Psoas muscle (tissue), 8 donors: ENCODE results near the gene CARMIL1. TPM values are rescaled to one million over a fixed set of nuclear protein-coding genes. Genes with fewer than 3 reads are reported as not detected.
A peak's percentile ranks its signal among the peaks of the same experiment; 100 is the strongest.

Source experiments
- ATAC-seq, 4 donors: fragments of 200-7000 bp; cut with Tn5 transposase; one replicate each; pipeline ENCODE4 v1.9.1; 2020; ENCODE audit warnings: moderate library complexity in 3 of 4, mild to moderate bottlenecking in 2 of 4
- DNase-seq, 2 donors: peaks; one replicate each; pipeline ENCODE4 v3.0.0-alpha.2; 2020
- H3K27ac ChIP-seq: fragments of 200-600 bp; one replicate; pipeline ENCODE4 v1.8.0; 2022
- H3K27me3 ChIP-seq, 3 donors: fragments of 200-600 bp in 1 of 3; one replicate each; pipeline versions ENCODE4 v1.6.1 to v1.8.0; 2013 to 2022; ENCODE audit warnings: low read length in 2 of 3, mild to moderate bottlenecking in 2 of 3, moderate library complexity in 1 of 3; ENCODE audit not compliant: insufficient read depth in 3 of 3
- H3K36me3 ChIP-seq, 2 donors: fragments of 200-600 bp in 1 of 2; one replicate each; pipeline versions ENCODE4 v1.6.1 to v1.8.0; 2013 to 2022; ENCODE audit warnings: low read depth in 1 of 2, mild to moderate bottlenecking in 1 of 2, moderate library complexity in 1 of 2; ENCODE audit not compliant: insufficient read depth in 1 of 2
- H3K4me1 ChIP-seq: fragments of 200-600 bp; one replicate; pipeline ENCODE4 v1.8.0; 2022
- H3K4me3 ChIP-seq: fragments of 200-600 bp; one replicate; pipeline ENCODE4 v1.8.0; 2022; ENCODE audit warnings: mild to moderate bottlenecking
- H3K9me3 ChIP-seq: fragments of 200-600 bp; one replicate; pipeline ENCODE4 v1.8.0; 2022
- CTCF ChIP-seq: fragments of 200-600 bp; IDR thresholded peaks from one replicate; pipeline ENCODE4 v1.8.0; 2022; ENCODE audit warnings: antibody characterized with exemption
- WGBS, 3 donors: extraction: QIAGEN DNeasy Blood & Tissue Kit; methylation state at CpG; one replicate each; pipeline versions ENCODE4 v1.1.6 to v1.1.7; 2013; 5-methylcytosine and 5-hydroxymethylcytosine counted together
- intact Hi-C, 2 donors: fragments of 100-400 bp; cut with DNase I; formaldehyde crosslinking; loops; one replicate each; pipeline versions ENCODE4 v1.11.0 to v1.14.2; 2022
- polyA plus RNA-seq, 3 donors: library from polyadenylated mRNA; stranded (reverse); fragments of 200-250 nt; gene quantifications; one replicate each; pipeline ENCODE4 v1.2.3, GENCODE V29; 2013
- total RNA-seq, 4 donors: library from RNA; stranded (reverse); fragmentation: NEBNext Ultra II Directional in 2 of 4; extraction: Animal tissue kit (Norgen Biotek cat#: 25700) in 2 of 4; gene quantifications; one replicate each; pipeline versions ENCODE4 v1.2.1 to v1.2.4, GENCODE V29; 2021 to 2023
- donor health status: healthy with polysubstance abuse.
- donor health status: DM: no; HTN: no; CAD: no; lungs with moderate emphysema.
- donor health status: Bipolar disorder and iron deficiency.
- donor health status: healthy.
- donor health status: DM: yes; HTN: yes; CAD: no.
- donor health status: DM: no; HTN: no; CAD: no.
- donor health status: DM: no; HTN: no; CAD: no.
- donor health status: DM: yes; HTN: yes; CAD: no.

Gene CARMIL1
- total and polyA plus RNA-seq, 7 donors: 0.11 to 1.0 (median 0.76) TPM

DNA sequence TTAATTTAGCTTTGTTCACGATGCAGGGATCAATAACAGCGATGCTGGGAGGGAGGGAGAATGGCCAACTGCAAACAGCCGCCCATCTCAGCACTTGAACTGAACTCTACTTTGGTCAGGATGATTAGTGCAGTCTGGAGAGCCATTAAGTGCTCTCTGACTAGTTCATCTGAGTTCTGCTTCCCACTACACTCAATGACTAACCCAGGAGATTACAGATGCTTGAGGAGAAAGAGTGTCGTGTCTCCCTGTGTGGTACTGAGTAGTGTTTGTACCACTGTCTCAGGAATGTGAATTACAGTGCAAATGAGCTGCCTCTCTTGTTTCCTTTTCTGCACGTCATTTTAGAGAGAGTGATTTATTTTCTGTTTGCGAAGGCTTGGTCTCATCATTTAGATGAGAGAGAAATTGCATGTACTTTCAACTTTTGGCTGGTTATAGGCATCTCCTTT is 23.5 kb downstream of the CARMIL1 start:
- Histone ChIP-seq H3K27me3 (no peaks in the 10 kb centered on the region), H3K36me3 (no peaks in the 10 kb centered on the region), H3K27ac (no peak overlapping the region), H3K9me3 (no peaks in the 10 kb centered on the region), H3K4me1 (no peaks in the 10 kb centered on the region), H3K4me3 (no peak overlapping the region)
- DNase-seq: no peak
- intact Hi-C loops: no loop called here
- peak in 1 of 4 donors; percentile 37 for ATAC-seq
- WGBS, 3 donors: 49 to 62% (median 56%) methylated on average over 6 of the region's 6 CpGs
- no peak for TF ChIP-seq CTCF

- intact Hi-C loops: no loop called here
- ATAC-seq: no peak
- no peak for DNase-seq
- Histone ChIP-seq H3K27ac (no peak overlapping the region), H3K36me3 (no peaks in the 10 kb centered on the region), H3K4me3 (no peak overlapping the region), H3K4me1 (no peaks in the 10 kb centered on the region), H3K9me3 (no peaks in the 10 kb centered on the region), H3K27me3 (no peaks in the 10 kb centered on the region)
- no peak for TF ChIP-seq CTCF
- WGBS, 3 donors: 93 to 95% (median 94%) methylated on average over 1 of the region's 1 CpG
Observed at GRCh38 chr6:25303254-25303653, 24.1 kb downstream of the CARMIL1 start.

GRCh38 chr6:25306379-25306778 is 27.2 kb downstream of the CARMIL1 start:
- Histone ChIP-seq H3K4me1 (no peaks in the 10 kb centered on the region), H3K27ac (no peak overlapping the region)
- WGBS, 3 donors: 90 to 92% (median 91%) methylated on average over 2 of the region's 2 CpGs

DNA sequence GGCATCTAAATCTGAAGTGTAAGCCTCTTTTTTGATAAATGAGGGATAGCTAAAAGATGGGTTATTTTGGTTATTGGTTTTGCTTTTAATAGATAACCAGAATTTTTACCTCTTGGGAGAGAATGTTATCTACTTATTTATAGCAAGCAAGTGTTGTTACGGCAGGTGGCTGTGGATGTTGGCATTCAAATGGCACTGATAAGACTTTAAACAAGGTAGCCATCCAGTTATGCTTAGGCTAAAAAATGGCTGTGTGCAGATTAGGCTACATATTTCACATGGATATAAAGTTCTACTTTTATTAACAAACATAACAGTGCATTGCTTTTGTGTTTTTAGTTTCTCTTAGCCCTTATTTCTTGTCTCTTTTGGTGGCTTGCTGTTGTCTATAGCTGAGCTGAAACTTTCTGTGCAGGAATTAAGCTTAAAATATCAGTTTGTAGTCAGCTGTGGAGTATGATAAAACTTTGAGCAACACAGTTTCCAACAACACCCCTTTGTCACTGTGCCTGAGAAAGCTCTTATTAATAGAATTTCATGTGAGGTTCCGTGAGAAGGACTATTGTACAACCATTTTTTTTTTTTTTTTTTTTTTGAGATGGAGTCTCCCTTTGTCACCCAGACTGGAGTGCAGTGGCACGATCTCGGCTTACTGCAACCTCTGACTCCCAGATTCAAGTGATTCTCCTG is 28.8 kb downstream of the CARMIL1 start:
- 83 to 87% (median 83%) methylated on average over 4 of the region's 4 CpGs for WGBS, 3 donors

More at GRCh38 chr6:25306379-25306778, 27.2 kb downstream of the CARMIL1 start:
- Histone ChIP-seq H3K27me3 (peaks cover 0 to 2% (median 0%) of the 10 kb centered on the region in 3 donors), H3K36me3 (no peaks in the 10 kb centered on the region), H3K4me3 (no peak overlapping the region), H3K9me3 (no peaks in the 10 kb centered on the region)
- intact Hi-C loops: no loop called here
- no peak for TF ChIP-seq CTCF
- ATAC-seq (no peak), DNase-seq (no peak)

More for the DNA sequence above, 28.8 kb downstream of the CARMIL1 start:
- ATAC-seq: no peak
- Histone ChIP-seq H3K27ac (no peak overlapping the region), H3K4me3 (no peak overlapping the region), H3K9me3 (no peaks in the 10 kb centered on the region), H3K27me3 (peaks cover 0 to 2% (median 0%) of the 10 kb centered on the region in 3 donors), H3K4me1 (no peaks in the 10 kb centered on the region), H3K36me3 (no peaks in the 10 kb centered on the region)
- TF ChIP-seq CTCF: no peak
- no peak for DNase-seq
- intact Hi-C loops: no loop called here
